ENCODE data around the gene GEMIN4. TPM values are rescaled to one million over a fixed set of nuclear protein-coding genes. Genes with fewer than 3 reads are reported as not detected.

GEMIN4 gene
- total RNA-seq, 1 donor: 8.7 TPM

DNA sequence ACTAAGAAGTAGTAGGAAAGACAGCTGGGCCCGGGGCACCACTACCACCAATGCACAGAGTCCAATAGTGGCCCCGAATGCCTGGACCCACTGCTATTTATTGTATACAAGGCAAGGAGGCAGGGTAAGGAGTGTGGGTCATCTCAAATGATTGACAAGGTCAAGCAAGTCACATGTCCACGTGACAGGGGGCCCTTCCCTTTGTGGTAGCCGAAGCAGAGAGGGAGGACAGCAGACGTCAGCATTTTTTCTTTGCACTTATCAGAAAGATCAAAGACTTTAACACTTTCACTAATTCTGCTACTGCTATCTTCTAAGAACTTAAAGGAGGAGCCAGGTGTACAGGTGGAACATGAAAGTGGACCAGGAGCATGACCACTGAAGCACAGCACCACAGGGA is 43.9 kb downstream of the GEMIN4 start:
- Histone ChIP-seq H3K4me3 (ENCODE audit: insufficient read depth, low read length) (no peak overlapping the region), H4K20me1 (ENCODE audit: insufficient read depth, low read length) (peaks cover 16% of the 10 kb centered on the region), H3K9me3 (ENCODE audit: low read depth, low read length) (no peaks in the 10 kb centered on the region), H3K4me1 (ENCODE audit: insufficient read depth, low read length) (peaks cover 5% of the 10 kb centered on the region), H2AFZ (ENCODE audit: low read length) (no peak overlapping the region), H3K27ac (ENCODE audit: low read depth, low read length) (no peak overlapping the region), H3K36me3 (ENCODE audit: insufficient read depth, low read length) (peaks cover 38% of the 10 kb centered on the region), H3K79me2 (ENCODE audit: insufficient read depth, low read length) (peaks cover 98% of the 10 kb centered on the region), H3K4me2 (ENCODE audit: insufficient read depth, low read length) (no peak overlapping the region), H3K27me3 (ENCODE audit: insufficient read depth, low read length) (no peaks in the 10 kb centered on the region)
- TF ChIP-seq, protein P1, sequence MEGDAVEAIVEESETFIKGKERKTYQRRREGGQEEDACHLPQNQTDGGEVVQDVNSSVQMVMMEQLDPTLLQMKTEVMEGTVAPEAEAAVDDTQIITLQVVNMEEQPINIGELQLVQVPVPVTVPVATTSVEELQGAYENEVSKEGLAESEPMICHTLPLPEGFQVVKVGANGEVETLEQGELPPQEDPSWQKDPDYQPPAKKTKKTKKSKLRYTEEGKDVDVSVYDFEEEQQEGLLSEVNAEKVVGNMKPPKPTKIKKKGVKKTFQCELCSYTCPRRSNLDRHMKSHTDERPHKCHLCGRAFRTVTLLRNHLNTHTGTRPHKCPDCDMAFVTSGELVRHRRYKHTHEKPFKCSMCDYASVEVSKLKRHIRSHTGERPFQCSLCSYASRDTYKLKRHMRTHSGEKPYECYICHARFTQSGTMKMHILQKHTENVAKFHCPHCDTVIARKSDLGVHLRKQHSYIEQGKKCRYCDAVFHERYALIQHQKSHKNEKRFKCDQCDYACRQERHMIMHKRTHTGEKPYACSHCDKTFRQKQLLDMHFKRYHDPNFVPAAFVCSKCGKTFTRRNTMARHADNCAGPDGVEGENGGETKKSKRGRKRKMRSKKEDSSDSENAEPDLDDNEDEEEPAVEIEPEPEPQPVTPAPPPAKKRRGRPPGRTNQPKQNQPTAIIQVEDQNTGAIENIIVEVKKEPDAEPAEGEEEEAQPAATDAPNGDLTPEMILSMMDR (IDR thresholded peaks at IDR 0.05; ENCODE audit: extremely low read depth, low read depth, low read length): no peak
- peak; percentile 4 for DNase-seq (ENCODE audit: insufficient read length, low spot score, missing footprints)

DNA sequence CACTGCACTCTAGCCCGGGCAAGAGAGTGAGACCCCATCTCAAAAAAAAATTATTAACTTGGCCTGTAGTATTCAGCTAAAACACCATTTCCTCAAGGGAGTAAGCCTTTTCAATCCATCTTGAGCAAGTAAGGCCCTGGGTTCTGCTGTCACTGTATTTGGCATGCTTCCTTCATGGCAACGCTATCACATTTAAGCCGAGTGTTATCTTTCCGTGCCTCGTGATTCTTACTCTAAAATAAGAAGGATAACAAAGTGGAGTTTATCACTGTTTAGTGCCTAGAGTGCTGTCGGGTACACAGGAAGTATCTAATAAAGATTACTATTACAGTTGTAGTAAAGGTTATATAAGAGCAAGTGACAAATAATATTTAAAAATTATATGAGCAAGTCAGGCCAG is 46.2 kb downstream of the GEMIN4 start:
- peaks cover 43% of the 10 kb centered on the region for H3K36me3 ChIP-seq (ENCODE audit: insufficient read depth, low read length)
- no peak overlapping the region for H3K4me2 ChIP-seq (ENCODE audit: insufficient read depth, low read length)
- no peaks in the 10 kb centered on the region for H3K27me3 ChIP-seq (ENCODE audit: insufficient read depth, low read length)
- peaks cover 87% of the 10 kb centered on the region for H3K79me2 ChIP-seq (ENCODE audit: insufficient read depth, low read length)
- H3K27ac ChIP-seq (ENCODE audit: low read depth, low read length): no peak overlapping the region
- no peak overlapping the region for H2AFZ ChIP-seq (ENCODE audit: low read length)
- H3K4me3 ChIP-seq (ENCODE audit: insufficient read depth, low read length): no peak overlapping the region
- H3K9me3 ChIP-seq (ENCODE audit: low read depth, low read length): no peaks in the 10 kb centered on the region
- H3K4me1 ChIP-seq (ENCODE audit: insufficient read depth, low read length): peaks cover 5% of the 10 kb centered on the region
- H4K20me1 ChIP-seq (ENCODE audit: insufficient read depth, low read length): peaks cover 10% of the 10 kb centered on the region
- DNase-seq (ENCODE audit: insufficient read length, low spot score, missing footprints): no peak
- TF ChIP-seq, protein P1 (IDR thresholded peaks at IDR 0.05; ENCODE audit: extremely low read depth, low read depth, low read length): no peak

DNA sequence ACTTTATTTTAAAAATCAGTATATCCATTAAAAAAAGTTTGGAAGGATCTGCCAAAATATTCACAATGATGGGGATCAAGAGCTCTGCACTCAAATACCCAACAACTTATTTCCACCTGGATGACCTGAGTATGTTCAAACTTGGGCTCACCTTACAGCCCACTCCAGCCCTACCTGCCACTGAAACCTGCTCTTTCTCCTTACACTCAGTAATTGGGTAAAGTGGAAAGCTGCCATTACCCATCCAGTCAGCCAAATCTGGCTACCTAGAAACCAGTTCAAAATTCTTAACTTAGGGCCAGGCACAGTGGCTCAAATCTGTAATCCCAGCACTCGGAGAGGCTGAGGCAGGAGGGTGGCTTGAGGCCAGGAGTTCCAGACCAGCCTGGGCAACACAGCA is 47.1 kb downstream of the GEMIN4 start:
- no peak overlapping the region for H3K27ac ChIP-seq (ENCODE audit: low read depth, low read length)
- no peak overlapping the region for H3K4me2 ChIP-seq (ENCODE audit: insufficient read depth, low read length)
- H2AFZ ChIP-seq (ENCODE audit: low read length): no peak overlapping the region
- TF ChIP-seq, protein P1 (IDR thresholded peaks at IDR 0.05; ENCODE audit: extremely low read depth, low read depth, low read length): no peak
- H3K36me3 ChIP-seq (ENCODE audit: insufficient read depth, low read length): peaks cover 39% of the 10 kb centered on the region
- H3K79me2 ChIP-seq (ENCODE audit: insufficient read depth, low read length): peaks cover 81% of the 10 kb centered on the region
- no peaks in the 10 kb centered on the region for H3K9me3 ChIP-seq (ENCODE audit: low read depth, low read length)
- H3K4me1 ChIP-seq (ENCODE audit: insufficient read depth, low read length): peaks cover 5% of the 10 kb centered on the region
- H3K4me3 ChIP-seq (ENCODE audit: insufficient read depth, low read length): no peak overlapping the region
- H3K27me3 ChIP-seq (ENCODE audit: insufficient read depth, low read length): no peaks in the 10 kb centered on the region
- H4K20me1 ChIP-seq (ENCODE audit: insufficient read depth, low read length): peaks cover 13% of the 10 kb centered on the region
- DNase-seq (ENCODE audit: insufficient read length, low spot score, missing footprints): no peak

DNA sequence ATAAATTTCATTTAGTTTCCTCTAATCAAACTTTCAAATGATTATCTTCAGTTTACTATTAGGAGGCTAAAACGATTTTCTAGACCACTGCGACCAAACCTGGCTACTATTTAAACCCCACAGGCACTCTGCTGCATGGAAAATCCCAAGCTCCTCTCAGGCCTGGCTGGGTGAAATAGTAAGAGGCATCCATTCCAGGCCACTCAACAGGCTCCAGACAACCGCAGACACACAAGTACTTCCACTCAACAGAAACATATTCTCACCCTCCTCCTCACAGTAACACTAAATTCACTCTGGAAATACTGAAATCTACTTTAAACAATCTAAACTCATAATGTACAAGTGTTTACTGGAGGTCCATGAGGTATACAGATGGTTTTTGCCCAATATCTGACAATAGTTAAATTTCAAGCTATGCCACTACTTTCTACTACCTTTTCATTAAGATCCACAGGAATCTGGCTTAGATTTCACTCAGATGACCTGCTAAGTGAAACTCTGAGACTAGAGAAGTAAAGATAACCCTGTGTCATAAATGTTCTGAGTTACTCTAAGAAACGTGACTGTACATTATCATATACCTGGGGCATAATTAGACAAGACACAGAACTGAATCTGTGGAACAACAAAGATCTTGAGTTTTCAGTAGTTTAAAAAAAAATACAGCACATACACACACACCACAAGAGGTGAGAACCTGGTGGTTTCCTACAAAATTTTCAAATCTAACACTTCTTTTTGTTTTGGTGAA is 47.8 kb downstream of the GEMIN4 start:
- H3K4me2 ChIP-seq (ENCODE audit: insufficient read depth, low read length): no peak overlapping the region
- no peaks in the 10 kb centered on the region for H3K27me3 ChIP-seq (ENCODE audit: insufficient read depth, low read length)
- peaks cover 13% of the 10 kb centered on the region for H4K20me1 ChIP-seq (ENCODE audit: insufficient read depth, low read length)
- H3K79me2 ChIP-seq (ENCODE audit: insufficient read depth, low read length): peaks cover 79% of the 10 kb centered on the region
- DNase-seq (ENCODE audit: insufficient read length, low spot score, missing footprints): peak; percentile 39
- TF ChIP-seq, protein P1 (IDR thresholded peaks at IDR 0.05; ENCODE audit: extremely low read depth, low read depth, low read length): no peak
- H3K9me3 ChIP-seq (ENCODE audit: low read depth, low read length): no peaks in the 10 kb centered on the region
- H2AFZ ChIP-seq (ENCODE audit: low read length): no peak overlapping the region
- H3K36me3 ChIP-seq (ENCODE audit: insufficient read depth, low read length): peaks cover 37% of the 10 kb centered on the region
- no peak overlapping the region for H3K4me3 ChIP-seq (ENCODE audit: insufficient read depth, low read length)
- H3K27ac ChIP-seq (ENCODE audit: low read depth, low read length): peak overlapping the region; percentile 43
- H3K4me1 ChIP-seq (ENCODE audit: insufficient read depth, low read length): peaks cover 5% of the 10 kb centered on the region

All from osteoblast (primary cell).